ENCODE measurements around the gene RIT2. TPM values are rescaled to one million over a fixed set of nuclear protein-coding genes. Genes with fewer than 3 reads are reported as not detected.
"Not testable (repeated sequence)": the region's sequence is repeated elsewhere in the genome, so short reads cannot be mapped to it uniquely, and the experiment has no call there.

RIT2 gene
- polyA plus RNA-seq, 4 donors = 0.22 TPM; not detected in 3

GRCh38 chr18:42781298-42781815, 334.1 kb downstream of the RIT2 start:
- DNase-seq (ENCODE audit: low read depth in 4 of 4, low spot score in 2 of 4) = no peak

- no peak for DNase-seq (ENCODE audit: low read depth in 4 of 4, low spot score in 2 of 4)
Observed at GRCh38 chr18:42780171-42780570, 335.3 kb downstream of the RIT2 start.

DNA sequence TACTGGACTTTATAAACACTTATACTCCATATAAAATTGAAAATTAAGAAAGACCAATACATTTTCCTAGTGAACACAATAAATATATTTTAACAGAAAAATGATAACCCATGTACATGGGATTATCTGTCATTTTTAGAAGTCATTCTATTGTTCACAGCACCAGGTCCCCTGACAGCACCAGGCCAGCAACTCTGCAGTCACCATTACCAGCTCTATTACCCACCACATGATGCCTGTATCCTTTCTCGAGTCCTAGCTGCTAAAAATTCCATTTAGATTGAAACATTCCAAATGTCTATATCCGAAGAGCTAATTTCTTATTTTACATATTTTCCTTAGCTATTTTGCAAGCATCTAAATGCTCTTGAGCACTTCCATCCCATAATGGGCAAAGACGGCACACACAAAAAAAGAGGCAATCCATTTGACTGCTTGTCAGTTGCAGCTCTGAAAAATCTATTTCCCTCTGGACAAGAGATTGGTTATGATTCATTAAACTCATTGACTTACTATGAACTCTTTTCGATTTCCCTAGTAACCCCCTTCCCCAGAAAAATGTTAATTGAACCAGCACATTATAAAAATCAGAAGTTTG, 336.9 kb downstream of the RIT2 start:
- DNase-seq (ENCODE audit: low read depth in 4 of 4, low spot score in 2 of 4) = no peak

- no peak for DNase-seq (ENCODE audit: low read depth in 4 of 4, low spot score in 2 of 4)
Observed at GRCh38 chr18:42778024-42778423, 337.5 kb downstream of the RIT2 start.

GRCh38 chr18:42773870-42774269, 341.6 kb downstream of the RIT2 start:
- DNase-seq (ENCODE audit: low read depth in 4 of 4, low spot score in 2 of 4) = no peak

DNA sequence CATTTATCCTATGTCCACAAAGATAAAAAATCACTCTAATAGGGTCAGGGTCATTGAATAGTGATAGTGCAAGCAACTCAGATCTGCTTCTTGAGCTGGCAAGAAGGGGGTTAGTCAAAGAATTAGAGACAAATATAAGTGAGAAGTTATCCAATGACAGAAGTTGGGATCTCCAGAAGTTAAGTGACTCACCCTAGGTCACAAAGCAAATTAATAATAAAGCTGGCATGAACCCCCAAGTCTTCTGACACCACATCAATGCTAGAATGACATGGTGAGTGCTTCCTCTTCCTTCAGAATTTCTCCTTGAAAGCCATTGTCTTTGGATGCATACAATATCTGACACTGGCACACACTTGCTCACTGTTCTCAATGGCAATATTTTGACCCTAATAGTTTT, 343.5 kb downstream of the RIT2 start:
- DNase-seq (ENCODE audit: low read depth in 4 of 4, low spot score in 2 of 4) = no peak

- no peak for DNase-seq (ENCODE audit: low read depth in 4 of 4, low spot score in 2 of 4)
Observed at GRCh38 chr18:42765302-42765701, 350.2 kb downstream of the RIT2 start.

- DNase-seq (ENCODE audit: low read depth in 4 of 4, low spot score in 2 of 4) = no peak
Observed at GRCh38 chr18:42760290-42760689, 355.2 kb downstream of the RIT2 start.

DNA sequence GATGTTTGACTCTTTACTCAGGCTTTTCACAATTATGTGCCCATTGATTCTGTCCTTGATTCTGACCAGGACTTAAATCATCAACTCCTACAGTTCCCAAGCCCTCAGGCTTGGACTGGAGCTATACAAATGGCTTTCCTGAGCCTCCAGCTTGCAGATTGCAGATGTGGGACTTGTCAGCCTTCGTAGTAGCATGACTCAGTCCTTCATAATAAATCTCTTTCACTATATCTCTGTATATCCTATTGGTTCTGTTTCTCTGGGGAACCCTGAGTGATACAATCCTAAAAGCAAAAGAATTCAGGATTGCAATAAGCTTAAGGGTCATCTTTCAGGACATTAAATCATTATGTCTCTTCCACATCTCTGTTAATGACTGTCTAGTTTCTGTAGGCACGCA, 356.6 kb downstream of the RIT2 start:
- no peak for DNase-seq (ENCODE audit: low read depth in 4 of 4, low spot score in 2 of 4)

DNA sequence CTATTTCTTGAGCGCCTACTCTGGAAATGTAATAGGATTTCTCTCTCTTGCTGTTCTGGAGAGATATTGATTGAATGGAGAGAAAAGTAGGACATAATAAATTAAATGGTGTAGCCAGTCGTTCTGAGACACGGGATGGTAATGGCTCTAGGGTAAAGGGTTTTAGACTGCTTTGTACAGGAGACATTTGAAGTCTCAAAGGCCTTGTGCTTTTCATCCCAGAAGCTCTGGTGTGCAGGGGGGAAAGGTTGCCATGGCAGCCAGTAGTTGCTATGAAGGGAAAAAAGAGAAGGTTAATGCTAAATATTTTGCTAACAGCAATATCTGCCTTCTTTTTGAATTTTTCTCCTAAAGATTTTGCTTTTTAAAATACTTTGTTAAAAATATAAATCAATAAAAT, 359.3 kb downstream of the RIT2 start:
- DNase-seq (ENCODE audit: low read depth in 4 of 4, low spot score in 2 of 4) = no peak

- no peak for DNase-seq (ENCODE audit: low read depth in 4 of 4, low spot score in 2 of 4)
Observed at GRCh38 chr18:42752916-42753315, 362.6 kb downstream of the RIT2 start.

DNA sequence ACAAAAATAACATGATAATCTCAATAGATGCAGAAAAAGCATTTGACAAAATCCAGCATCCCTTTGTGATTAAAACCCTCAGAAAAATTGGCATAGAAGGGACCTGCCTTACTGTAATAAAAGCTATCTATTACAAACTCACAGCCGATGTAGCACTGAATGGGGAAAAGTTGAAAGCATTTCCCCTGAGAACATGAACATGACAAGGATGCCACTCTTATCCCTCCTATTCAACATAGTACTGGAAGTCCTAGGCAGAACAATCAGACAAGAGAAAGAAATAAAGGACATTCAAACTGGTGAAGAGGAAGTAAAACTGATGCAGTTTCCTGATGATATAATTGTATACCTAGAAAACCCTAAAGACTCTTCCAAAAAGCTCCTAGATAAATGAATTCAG, 368.7 kb downstream of the RIT2 start:
- no peak for DNase-seq (ENCODE audit: low read depth in 4 of 4, low spot score in 2 of 4)

DNA sequence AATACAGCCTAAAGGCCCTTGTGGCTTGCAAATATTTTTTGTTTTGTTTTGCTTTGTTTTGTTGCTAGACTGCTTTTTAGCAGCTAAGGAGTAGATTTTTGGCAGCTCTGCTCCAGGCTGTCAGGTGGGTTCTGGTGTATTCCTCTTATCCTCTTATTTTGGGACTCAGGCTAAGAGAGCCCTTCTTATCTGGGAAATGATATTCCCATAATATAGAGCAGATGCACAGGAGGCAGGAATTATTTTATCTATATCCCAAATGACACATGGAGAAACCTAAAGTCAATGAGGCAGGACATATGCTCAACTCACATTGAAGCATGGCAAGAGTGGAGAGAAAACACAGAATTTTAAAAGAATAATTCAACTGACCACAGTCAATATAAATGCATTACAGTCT, 369.6 kb downstream of the RIT2 start:
- no peak for DNase-seq (ENCODE audit: low read depth in 4 of 4, low spot score in 2 of 4)

GRCh38 chr18:42745171-42745570, 370.3 kb downstream of the RIT2 start:
- no peak for DNase-seq (ENCODE audit: low read depth in 4 of 4, low spot score in 2 of 4)

GRCh38 chr18:42743373-42744138, 371.9 kb downstream of the RIT2 start:
- DNase-seq (ENCODE audit: low read depth in 4 of 4, low spot score in 2 of 4) = no peak

- no peak for DNase-seq (ENCODE audit: low read depth in 4 of 4, low spot score in 2 of 4)
Observed at GRCh38 chr18:42742969-42743368, 372.5 kb downstream of the RIT2 start.

- DNase-seq (ENCODE audit: low read depth in 4 of 4, low spot score in 2 of 4) = no peak
Observed at GRCh38 chr18:42742474-42742873, 373.0 kb downstream of the RIT2 start.

DNA sequence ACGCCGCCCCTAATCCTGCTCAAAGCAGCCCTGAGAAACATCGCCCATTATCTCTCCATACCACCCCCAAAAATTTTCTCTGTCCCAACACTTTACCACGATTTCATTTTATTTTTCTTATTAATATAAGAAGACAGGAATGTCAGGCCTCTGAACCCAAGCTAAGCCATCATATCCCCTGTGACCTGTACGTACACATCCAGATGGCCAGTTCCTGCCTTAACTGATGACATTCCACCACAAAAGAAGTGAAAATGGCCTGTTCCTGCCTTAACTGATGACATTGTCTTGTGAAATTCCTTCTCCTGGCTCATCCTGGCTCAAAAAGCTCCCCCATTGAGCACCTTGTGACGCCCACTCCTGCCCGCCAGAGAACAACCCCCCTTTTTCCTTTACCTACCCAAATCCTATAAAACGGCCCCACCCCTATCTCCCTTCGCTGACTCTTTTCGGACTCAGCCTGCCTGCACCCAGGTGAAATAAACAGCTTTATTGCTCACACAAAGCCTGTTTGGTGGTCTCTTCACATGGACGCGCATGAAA, 373.6 kb downstream of the RIT2 start:
- DNase-seq (ENCODE audit: low read depth in 4 of 4, low spot score in 2 of 4) = not testable (repeated sequence)

- DNase-seq (ENCODE audit: low read depth in 4 of 4, low spot score in 2 of 4) = not testable (repeated sequence)
Observed at GRCh38 chr18:42741299-42741698, 374.2 kb downstream of the RIT2 start.

DNA sequence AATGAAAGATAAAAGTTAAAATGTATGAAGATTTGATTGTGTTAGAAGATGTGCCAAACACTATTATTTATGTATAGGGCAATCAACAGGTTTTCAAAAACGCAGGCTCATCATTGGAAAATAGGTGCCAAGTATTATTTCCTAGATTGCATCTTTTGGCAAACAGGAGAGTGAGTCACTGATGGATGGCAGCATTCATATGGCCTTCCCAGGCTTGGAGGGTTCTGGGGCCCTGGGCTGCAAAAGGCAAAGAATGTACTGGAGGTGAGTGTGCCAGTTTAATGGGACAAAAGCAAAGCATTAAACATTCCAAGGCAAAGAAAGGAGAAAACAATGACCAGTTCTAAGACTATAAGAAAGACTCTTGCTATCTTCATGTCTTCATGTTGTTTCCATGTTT, 379.4 kb downstream of the RIT2 start:
- no peak for DNase-seq (ENCODE audit: low read depth in 4 of 4, low spot score in 2 of 4)

GRCh38 chr18:42734520-42734919, 381.0 kb downstream of the RIT2 start:
- no peak for DNase-seq (ENCODE audit: low read depth in 4 of 4, low spot score in 2 of 4)

- no peak for DNase-seq (ENCODE audit: low read depth in 4 of 4, low spot score in 2 of 4)
Observed at GRCh38 chr18:42730272-42730671, 385.2 kb downstream of the RIT2 start.
